HG02678 (cell line): ENCODE measurements around the gene QSER1.
"Not testable (repeated sequence)": the region's sequence is repeated elsewhere in the genome, so short reads cannot be mapped to it uniquely, and the experiment has no call there.

ENCODE experiments used
- ATAC-seq: cut with Tn5 transposase; IDR thresholded peaks from one replicate; pipeline ENCODE4 v1.9.1; 2021; ENCODE audit warnings: mild to moderate bottlenecking, moderate library complexity; ENCODE audit not compliant: unreplicated experiment

QSER1 gene

DNA sequence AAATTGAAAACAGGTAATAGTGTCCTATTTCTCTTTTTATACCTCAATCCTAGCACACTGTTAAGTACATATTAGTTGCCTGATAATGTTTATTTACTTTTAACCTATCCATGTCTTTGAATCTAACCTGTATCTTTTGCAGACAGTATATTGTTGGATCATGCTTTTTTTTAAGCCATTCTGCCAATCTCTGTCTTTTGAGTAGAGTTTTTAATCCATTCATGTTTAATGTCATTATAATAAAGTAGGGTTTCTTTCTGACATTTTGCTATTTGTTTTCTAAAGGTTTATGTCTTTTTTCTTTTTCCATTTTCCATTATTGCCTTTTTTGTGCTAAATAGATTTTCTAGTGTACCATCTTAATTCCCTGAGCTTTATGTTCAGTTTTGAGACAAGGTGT lies 99.3 kb downstream of the QSER1 start:
- no peak for ATAC-seq

DNA sequence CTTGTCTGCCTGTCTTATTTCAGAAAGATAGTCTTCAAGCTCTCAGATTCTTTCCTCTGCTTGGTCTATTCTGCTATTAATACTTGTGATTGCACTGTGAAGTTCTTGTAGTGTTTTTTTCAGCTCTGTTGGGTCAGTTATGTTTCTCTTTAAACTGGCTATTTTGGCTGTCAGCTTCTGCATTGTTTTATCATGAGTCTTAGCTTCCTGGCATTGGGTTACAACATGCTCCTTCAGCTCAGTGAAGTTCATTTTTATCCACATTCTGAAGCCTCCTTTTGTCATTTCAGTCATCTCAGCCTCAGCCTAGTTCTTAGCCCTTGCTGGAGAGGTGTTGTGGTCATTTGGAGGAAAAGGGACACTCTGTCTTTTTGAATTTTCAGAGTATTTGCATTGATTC lies 107.6 kb downstream of the QSER1 start:
- no peak for ATAC-seq

DNA sequence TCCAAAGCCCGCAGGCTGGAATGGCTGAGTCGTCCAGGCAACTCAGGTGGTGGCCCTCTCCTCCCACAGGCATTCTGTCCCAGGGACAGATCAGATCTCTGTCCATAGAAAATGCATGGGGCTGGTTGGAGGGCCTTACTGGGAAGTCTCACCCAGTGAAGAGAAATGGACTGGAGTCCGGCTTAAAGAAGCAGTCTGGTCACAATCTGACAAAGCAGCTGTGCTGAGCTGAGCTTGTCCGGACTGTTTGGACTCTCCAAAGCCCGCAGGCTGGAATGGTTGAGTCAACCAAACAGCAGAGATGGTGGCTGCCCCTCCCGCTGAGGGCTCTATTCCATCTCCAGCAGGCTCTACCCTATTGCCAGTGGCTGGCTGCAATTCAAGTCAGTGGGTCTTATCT lies 108.7 kb downstream of the QSER1 start:
- no peak for ATAC-seq

DNA sequence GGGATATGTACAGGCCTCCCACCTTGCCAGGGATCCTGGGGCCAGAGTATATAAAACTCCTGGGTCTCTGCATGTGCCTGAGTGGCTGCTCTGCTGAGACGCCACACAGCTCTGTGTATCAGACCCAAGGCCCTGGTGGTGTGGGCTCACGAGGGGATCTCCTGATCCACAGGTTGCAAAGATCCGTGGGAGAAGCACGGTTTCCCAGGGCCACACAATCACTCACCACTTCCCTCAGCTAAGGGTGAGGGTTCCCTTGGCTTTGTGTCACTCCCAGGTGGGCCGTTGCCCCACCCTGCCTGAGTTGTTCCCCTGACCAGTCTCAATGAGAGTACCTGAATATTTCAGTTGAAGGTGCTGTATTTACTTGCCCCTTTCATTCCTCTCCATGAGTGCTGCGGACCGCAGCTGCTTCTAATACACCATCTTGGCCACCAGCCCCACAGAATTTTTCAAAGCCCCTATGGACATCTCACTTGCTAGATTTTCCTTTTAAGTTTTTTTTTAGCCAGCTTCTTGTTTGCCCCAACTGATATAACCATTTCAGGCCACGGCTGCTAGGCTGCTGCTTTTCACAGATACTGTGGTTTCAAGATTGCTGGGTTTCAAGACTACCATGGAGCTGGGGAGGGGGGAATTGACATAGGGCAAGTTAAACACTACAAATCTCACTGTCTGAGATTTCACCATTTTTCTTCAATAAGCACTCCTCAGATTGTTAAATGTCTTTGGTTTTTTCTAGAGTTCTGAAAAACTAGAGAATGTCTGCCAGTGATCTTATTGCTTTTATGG lies 109.3 kb downstream of the QSER1 start:
- no peak for ATAC-seq

DNA sequence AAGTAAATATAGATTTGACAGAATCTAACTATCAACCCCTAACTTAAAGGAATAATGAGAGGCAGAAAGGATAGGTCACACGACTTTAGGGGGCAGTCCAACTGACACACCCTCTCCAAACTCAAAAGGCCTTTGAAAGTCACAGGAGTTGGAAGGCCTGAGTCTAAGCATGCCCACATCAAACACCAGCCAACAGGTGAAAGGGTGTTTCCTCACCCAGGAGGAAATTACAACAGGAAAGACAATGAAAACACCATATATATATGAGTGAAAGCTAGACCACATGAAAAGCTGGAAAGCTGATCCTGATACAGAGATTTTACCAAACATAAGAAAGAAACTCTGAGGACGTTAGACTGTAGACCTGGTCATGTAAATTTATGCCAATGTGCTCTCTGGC lies 112.6 kb downstream of the QSER1 start:
- ATAC-seq: no peak

DNA sequence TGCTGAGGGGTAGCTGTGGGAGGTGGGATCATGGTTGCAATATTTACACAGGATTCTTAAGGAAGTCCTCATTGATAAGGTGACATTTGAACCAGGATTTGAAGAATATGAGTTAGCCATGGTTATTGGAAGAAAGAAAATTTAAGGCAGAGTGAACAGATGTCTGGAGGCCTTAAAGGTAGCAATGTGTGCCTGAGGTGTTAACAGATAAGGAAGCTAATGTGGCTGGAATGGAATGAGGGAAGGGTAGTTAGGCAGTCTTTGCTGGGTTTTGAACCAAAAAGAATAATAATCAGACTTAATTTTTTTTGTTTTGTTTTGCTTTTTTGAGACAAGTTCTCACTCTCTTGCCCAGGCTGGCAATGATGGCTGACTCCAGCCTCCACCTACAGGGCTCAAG lies 113.4 kb downstream of the QSER1 start:
- no peak for ATAC-seq

DNA sequence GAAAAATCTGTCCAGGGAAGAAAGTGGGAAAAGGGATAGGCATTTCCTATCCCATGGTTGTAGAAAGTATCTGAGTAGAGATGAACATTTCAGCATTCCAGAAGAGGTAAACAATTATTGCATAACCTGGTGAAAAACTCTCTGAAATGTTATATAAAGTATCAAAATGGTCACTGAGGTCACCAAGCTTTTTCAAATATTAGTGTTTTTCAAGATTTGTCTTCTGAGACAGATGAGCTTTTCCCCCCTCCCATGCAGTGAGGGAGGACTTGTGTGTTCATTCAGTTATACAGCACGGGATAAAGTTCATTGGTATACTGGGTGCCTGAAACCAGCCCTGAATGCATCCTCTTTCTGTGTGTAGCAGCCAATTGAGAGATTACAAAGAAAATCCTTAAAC lies 121.1 kb downstream of the QSER1 start:
- no peak for ATAC-seq

DNA sequence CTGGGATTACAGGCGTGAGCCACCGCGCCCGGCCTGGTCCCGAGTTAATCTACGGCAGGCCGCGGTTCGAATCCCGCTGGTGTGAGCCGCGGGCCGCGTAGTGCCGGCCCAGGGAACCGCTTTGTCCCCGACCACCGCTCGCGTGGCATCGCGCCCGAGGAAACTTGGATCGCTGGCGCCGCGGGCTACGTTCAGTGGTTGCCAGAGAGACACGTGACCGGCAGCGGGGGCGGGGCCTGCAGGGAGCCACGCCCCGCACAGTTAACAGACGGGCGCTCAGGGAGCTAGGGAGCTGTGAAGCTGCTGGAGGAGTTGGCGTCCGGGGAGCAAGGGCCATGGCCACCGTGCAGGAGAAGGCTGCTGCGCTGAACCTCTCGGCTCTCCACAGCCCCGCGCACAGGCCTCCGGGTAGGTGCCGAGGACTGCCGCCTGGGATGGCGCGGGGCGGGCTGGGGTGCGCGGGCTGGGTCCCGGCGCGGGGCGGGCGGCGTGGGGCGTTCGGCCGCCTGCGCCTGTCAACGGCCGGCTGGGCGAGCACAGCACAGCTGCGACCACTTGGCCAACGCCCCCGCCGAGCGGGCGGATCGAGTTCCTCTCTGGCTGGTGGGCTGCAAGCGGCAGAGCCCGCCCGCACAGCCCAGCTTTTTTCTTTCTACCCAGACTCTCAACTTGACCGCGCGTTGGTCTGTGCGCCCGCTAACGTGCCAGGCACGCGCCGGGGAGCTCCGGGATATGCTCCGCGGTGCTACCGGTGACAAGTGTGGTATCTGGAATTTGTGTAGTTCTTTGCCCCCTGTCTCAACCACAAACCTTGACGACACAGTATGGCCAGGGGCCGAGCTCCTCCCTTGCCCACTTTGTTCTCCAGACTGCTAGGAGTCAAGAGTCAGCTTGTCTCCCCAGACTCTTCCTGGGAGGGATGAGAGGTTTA lies 123.3 kb downstream of the QSER1 start, which contains the start of gene DEPDC7:
Gene DEPDC7, plus strand, starts transcription at position 258 of the 931 bp plus-strand sequence. Its CDS starts 78 bp downstream, at position 336.
- peak; percentile 87 for ATAC-seq

DNA sequence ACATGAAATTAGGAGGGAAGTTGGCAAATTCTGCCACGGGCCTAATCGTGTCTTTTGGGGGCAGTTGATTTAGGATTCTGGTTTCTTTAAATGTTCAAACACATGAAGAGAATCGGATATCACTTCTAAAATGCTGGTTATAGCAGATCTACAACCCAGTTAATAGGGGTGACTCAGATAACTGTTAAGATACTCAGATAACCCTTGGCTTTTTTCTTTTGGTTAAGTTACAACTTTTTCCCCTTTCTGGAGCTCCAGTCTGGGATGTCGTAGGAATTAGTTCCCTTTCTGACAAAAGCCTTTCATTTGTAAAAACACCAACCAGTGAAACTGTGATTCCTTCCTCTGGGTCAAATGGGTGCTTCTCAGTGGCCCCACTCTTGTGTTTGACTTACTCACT lies 124.0 kb downstream of the QSER1 start:
- ATAC-seq: no peak

DNA sequence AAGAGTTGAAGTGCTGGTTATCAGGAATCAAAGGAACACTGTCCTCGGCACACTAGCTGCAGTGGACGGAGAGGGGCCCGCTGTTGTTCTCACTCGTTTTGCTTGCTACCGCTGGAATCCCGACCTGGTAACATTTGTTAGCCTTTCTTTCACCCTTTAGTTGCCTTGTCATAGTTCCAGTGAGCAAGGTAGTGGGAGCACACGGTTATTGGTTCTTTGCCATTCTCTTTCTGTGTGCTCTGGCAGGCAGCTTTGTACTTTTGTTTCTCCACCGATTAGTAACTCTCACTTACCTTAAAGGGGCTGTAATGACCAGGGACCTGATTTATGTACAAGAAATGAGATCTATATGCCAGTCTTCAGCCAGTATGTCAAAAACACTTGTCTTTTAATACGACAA lies 124.9 kb downstream of the QSER1 start:
- no peak for ATAC-seq

DNA sequence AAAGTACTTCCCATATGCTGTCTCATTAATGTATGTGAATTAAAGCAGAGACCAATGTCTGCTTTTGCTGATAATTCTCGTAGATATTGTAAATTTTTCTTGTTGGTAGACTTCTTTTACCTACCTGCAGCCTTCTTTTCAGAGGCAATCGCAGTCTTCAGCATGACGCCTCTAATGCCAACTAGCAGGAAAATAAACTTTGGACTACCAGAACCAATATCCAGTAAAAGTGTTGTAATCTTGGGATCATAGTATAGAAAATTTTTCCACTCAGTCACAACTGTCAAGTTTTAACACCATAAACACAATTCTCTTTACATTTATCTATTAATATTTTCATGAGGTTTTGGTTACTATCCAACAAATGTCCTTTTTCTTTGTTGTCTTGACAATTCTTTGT lies 125.4 kb downstream of the QSER1 start:
- no peak for ATAC-seq

DNA sequence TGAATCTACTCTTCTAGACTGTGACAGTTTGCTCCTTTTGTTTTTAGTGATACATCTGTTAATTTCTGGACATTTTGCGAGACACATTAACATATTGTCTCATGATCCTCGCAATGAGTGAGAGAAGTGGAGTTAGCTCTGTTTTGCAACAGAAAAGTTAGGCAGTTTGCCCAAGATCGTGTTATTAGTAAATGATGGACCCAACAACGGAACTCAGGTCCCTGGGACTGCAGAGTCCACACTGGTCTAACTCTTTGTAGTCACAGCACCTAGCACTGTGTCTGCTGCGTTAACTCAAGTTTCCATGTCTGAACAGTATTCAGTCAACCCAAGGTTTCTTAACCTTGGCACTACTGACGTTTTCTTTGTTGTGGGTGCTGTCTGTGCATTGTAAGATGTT lies 126.2 kb downstream of the QSER1 start:
- no peak for ATAC-seq

DNA sequence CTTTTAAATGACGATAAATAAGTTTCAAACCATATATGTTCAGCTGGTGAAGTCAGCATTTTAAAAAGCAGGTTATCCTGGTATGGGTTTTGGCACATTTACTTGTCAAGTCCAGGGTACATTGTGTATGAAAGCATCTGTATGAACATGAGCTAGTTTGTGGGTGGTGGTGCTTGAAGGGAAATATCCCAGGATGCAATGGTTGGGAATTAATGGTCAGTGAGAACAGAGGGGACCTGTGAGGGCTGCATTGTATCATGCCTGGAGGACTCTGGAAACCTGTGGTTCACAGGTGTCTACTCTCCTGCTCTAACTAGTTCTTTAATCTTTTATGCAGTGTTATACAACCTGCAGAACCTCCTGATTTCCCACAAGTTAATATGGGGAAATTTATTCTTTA lies 128.9 kb downstream of the QSER1 start:
- ATAC-seq: no peak

DNA sequence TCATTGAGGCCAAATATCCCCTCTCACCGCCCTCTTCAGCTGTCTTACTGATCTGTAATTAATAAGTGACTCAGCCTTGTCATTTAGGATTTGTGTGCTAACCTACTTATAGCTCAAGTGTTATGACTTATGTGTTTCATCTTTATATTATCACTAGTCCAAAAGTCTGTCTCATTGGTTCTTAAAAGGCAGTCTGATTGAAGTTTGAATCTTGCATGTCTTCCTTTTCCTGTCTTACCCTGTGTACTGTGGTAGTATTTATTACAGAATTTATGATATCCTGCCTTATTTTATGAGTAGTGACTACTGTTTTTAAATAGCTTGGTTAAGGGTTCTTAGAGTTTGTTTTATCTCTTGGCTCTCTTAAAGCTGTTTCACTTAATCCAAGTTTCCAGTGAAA lies 129.3 kb downstream of the QSER1 start:
- ATAC-seq: no peak

DNA sequence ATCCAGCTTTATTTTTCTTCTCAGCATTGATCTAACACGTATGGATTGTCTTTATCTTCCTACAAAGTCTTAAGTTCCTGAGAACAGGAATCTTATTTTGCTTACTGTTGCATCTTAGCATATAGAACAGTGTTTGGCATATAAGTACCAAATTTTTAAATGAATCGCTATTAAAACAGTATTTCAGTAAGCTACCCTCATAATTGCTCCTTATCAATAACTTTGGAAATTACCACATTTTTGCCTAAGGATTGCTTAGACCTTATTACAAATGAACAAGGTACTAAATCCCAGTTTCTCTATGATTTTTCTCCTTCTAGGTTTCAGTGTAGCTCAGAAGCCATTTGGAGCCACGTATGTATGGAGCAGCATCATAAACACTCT lies 132.7 kb downstream of the QSER1 start:
- no peak for ATAC-seq

DNA sequence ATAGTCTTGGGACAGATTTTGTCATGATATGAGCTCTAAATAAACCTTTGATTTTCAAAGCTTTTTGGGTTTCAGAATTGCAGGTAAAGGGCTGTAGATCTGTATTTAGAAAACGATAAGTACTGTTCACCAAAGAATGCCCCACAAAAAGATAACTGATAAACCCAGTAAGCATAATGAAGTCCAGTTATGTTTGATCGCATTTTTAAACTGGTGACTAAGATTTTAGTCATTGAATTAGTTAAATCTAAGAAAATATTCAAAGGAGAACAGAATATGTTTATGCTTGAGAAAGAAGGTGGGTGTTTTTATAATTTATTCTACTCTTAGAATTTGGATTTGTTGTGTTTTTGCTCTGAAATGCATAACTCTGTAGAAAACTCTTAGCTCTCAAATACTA lies 134.6 kb downstream of the QSER1 start:
- no peak for ATAC-seq

DNA sequence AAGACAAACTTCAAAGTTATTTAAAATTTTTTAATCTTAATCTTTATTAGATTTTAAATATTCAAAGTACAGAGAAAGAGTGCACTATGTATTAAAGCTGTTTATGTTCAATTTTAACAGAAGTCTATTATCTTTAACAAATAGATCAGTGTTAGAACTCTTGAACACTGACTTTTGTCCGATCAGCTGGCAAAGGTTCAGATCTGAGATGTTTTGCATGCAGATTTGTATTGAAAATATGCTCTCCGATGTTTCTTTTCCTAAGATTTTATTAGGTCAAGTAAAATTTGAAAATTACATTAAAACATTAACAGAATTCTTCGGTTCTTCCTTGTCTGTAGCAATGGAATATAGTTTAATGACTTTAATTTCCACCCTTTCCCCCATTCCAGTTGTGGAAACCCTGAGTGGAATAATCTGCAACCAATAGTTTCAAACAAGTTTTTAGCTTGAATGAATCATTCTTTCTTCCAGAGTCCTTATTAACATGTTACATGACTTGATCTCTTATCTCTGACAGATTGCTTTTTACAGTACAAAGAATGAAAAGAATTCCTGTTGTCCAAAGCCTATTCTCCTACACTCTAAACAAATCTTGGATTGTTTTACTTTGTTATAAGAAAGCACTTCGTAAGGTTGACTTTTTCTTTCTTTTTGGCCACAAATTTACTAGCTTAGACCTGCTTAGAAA lies 135.4 kb downstream of the QSER1 start:
- ATAC-seq: no peak

DNA sequence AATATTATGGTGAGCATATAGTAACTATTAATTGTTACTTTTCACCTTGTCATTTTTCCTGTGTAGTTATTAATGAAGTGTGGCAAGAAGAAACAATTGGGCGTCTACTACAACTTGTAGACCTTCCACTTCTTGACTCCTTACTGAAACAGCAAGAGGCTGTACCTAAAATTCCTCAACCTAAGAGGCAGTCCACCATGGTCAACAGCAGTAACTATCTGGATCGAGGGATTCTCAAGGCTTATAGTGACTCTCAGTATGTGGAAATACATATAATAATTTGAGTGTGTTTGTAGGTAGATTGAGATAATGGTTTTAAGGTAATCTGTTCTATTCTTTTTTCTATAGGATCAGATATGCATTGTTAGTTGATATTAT lies 135.9 kb downstream of the QSER1 start:
- ATAC-seq: no peak

DNA sequence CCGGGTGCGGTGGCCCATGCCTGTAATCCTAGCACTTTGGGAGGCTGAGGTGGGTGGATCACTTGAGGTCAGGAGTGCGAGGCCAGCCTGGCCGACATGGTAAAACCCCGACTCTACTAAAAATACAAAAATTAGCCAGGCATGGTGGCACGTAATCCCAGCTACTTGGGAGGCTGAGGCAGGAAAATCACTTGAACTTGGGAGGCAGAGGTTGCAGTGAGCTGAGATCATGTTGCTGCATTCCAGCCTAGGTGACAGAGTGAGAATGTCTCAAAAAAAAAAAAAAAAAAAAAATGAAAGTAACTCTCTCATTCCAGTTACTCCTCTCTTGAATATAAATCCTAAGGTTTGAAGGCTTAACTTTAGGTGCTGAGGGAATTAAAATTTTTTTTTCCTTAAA lies 136.6 kb downstream of the QSER1 start:
- not testable (repeated sequence) for ATAC-seq
